Measurements from ENCODE around the gene S1PR3.

The S1PR3 gene

GRCh38 chr9:89015336-89015735 is 24.1 kb downstream of the S1PR3 start:
- Histone ChIP-seq H3F3A (ENCODE audit: control insufficient read depth, insufficient read depth) (no peaks in the 10 kb centered on the region), H3K9me3 (ENCODE audit: control insufficient read depth, insufficient read depth, low read length) (no peaks in the 10 kb centered on the region), H3K36me3 (ENCODE audit: control insufficient read depth, low read length) (no peaks in the 10 kb centered on the region), H3K4me2 (ENCODE audit: low read length) (no peak overlapping the region), H3K79me2 (ENCODE audit: control insufficient read depth, low read length) (no peaks in the 10 kb centered on the region), H3K9me2 (replicated peaks; ENCODE audit: control insufficient read depth, low read length) (no peaks in the 10 kb centered on the region), H3K4me3 (ENCODE audit: low read length) (no peak overlapping the region), H3K4me1 (ENCODE audit: control insufficient read depth, low read length) (no peaks in the 10 kb centered on the region), H3K27me3 (ENCODE audit: control insufficient read depth, low read length) (0 out of 2 replicates have a peak, but pooled peaks cover 4% of the 10 kb centered on the region), H3K27ac (ENCODE audit: low read depth, low read length) (no peak overlapping the region), H4K20me1 (ENCODE audit: control insufficient read depth, insufficient read depth, low read depth, low read length) (no peaks in the 10 kb centered on the region)
- TF ChIP-seq CTCF (IDR thresholded peaks at IDR 0.05; ENCODE audit: low read depth, low read length, poor library complexity, severe bottlenecking) (no peak), EZH2phosphoT487 (IDR thresholded peaks at IDR 0.05; ENCODE audit: borderline replicate concordance, low read length) (no peak)

- Histone ChIP-seq H3K27ac (ENCODE audit: low read depth, low read length) (no peak overlapping the region), H3F3A (ENCODE audit: control insufficient read depth, insufficient read depth) (no peaks in the 10 kb centered on the region), H4K20me1 (ENCODE audit: control insufficient read depth, insufficient read depth, low read depth, low read length) (no peaks in the 10 kb centered on the region), H3K79me2 (ENCODE audit: control insufficient read depth, low read length) (no peaks in the 10 kb centered on the region), H3K9me3 (ENCODE audit: control insufficient read depth, insufficient read depth, low read length) (no peaks in the 10 kb centered on the region), H3K4me2 (ENCODE audit: low read length) (no peak overlapping the region), H3K4me1 (ENCODE audit: control insufficient read depth, low read length) (no peaks in the 10 kb centered on the region), H3K4me3 (ENCODE audit: low read length) (no peak overlapping the region), H3K27me3 (ENCODE audit: control insufficient read depth, low read length) (no peaks in the 10 kb centered on the region), H3K9me2 (replicated peaks; ENCODE audit: control insufficient read depth, low read length) (no peaks in the 10 kb centered on the region), H3K36me3 (ENCODE audit: control insufficient read depth, low read length) (no peaks in the 10 kb centered on the region)
- no peak for TF ChIP-seq EZH2phosphoT487 (IDR thresholded peaks at IDR 0.05; ENCODE audit: borderline replicate concordance, low read length)
- TF ChIP-seq CTCF (IDR thresholded peaks at IDR 0.05; ENCODE audit: low read depth, low read length, poor library complexity, severe bottlenecking) = no peak
Measured at GRCh38 chr9:89020754-89021153, 29.5 kb downstream of the S1PR3 start.

GRCh38 chr9:89021154-89021803 is 30.0 kb downstream of the S1PR3 start:
- TF ChIP-seq CTCF (IDR thresholded peaks at IDR 0.05; ENCODE audit: low read depth, low read length, poor library complexity, severe bottlenecking) (no peak), EZH2phosphoT487 (IDR thresholded peaks at IDR 0.05; ENCODE audit: borderline replicate concordance, low read length) (no peak)

More at GRCh38 chr9:89021154-89021803, 30.0 kb downstream of the S1PR3 start:
- Histone ChIP-seq H3K27me3 (ENCODE audit: control insufficient read depth, low read length) (no peaks in the 10 kb centered on the region), H3K27ac (ENCODE audit: low read depth, low read length) (no peak overlapping the region), H4K20me1 (ENCODE audit: control insufficient read depth, insufficient read depth, low read depth, low read length) (no peaks in the 10 kb centered on the region), H3K9me2 (replicated peaks; ENCODE audit: control insufficient read depth, low read length) (no peaks in the 10 kb centered on the region), H3K4me3 (ENCODE audit: low read length) (no peak overlapping the region), H3K4me1 (ENCODE audit: control insufficient read depth, low read length) (no peaks in the 10 kb centered on the region), H3F3A (ENCODE audit: control insufficient read depth, insufficient read depth) (no peaks in the 10 kb centered on the region), H3K4me2 (ENCODE audit: low read length) (no peak overlapping the region), H3K9me3 (ENCODE audit: control insufficient read depth, insufficient read depth, low read length) (no peaks in the 10 kb centered on the region), H3K79me2 (ENCODE audit: control insufficient read depth, low read length) (no peaks in the 10 kb centered on the region), H3K36me3 (ENCODE audit: control insufficient read depth, low read length) (no peaks in the 10 kb centered on the region)
